ENCODE results near the gene RUVBL2.
A peak's percentile ranks its signal among the peaks of the same experiment; 100 is the strongest.

RUVBL2 gene

GRCh38 chr19:48969276-48970138 lies 24.2 kb upstream of the RUVBL2 start:
- H3K4me1 Mint-ChIP-seq, result peaks cover 42% of the 10 kb centered on the region
- DNase-seq, result no peak
- no peak overlapping the region for H3K4me3 Mint-ChIP-seq
- peaks cover 2% of the 10 kb centered on the region for H3K27me3 Mint-ChIP-seq (ENCODE audit: low read depth, poor library complexity)
- TF ChIP-seq CTCF (IDR thresholded peaks at IDR 0.05), result no peak
- H3K36me3 Mint-ChIP-seq (ENCODE audit: low read depth), result peaks cover 54% of the 10 kb centered on the region
- no peak overlapping the region for H3K27ac Mint-ChIP-seq
- H3K9me3 Mint-ChIP-seq, result no peaks in the 10 kb centered on the region

- no peak overlapping the region for H3K4me3 Mint-ChIP-seq
- no peaks in the 10 kb centered on the region for H3K9me3 Mint-ChIP-seq
- H3K36me3 Mint-ChIP-seq (ENCODE audit: low read depth), result peaks cover 54% of the 10 kb centered on the region
- H3K27ac Mint-ChIP-seq, result peak overlapping the region; percentile 48
- H3K27me3 Mint-ChIP-seq (ENCODE audit: low read depth, poor library complexity), result peaks cover 2% of the 10 kb centered on the region
- H3K4me1 Mint-ChIP-seq, result peaks cover 37% of the 10 kb centered on the region
- no peak for TF ChIP-seq CTCF (IDR thresholded peaks at IDR 0.05)
- DNase-seq, result no peak
Observed at GRCh38 chr19:48970139-48970766, 23.4 kb upstream of the RUVBL2 start.

GRCh38 chr19:48970923-48971395 lies 22.7 kb upstream of the RUVBL2 start:
- peak; percentile 91 for DNase-seq
- Mint-ChIP-seq H3K4me1 (peaks cover 33% of the 10 kb centered on the region), H3K36me3 (ENCODE audit: low read depth) (peaks cover 53% of the 10 kb centered on the region), H3K27me3 (ENCODE audit: low read depth, poor library complexity) (peaks cover 2% of the 10 kb centered on the region), H3K9me3 (no peaks in the 10 kb centered on the region), H3K4me3 (no peak overlapping the region), H3K27ac (no peak overlapping the region)
- TF ChIP-seq CTCF (IDR thresholded peaks at IDR 0.05), result peak; percentile 90

- H3K4me3 Mint-ChIP-seq, result no peak overlapping the region
- TF ChIP-seq CTCF (IDR thresholded peaks at IDR 0.05), result no peak
- no peak overlapping the region for H3K27ac Mint-ChIP-seq
- DNase-seq, result no peak
- H3K4me1 Mint-ChIP-seq, result peaks cover 5% of the 10 kb centered on the region
- no peaks in the 10 kb centered on the region for H3K9me3 Mint-ChIP-seq
- peaks cover 1% of the 10 kb centered on the region for H3K27me3 Mint-ChIP-seq (ENCODE audit: low read depth, poor library complexity)
- H3K36me3 Mint-ChIP-seq (ENCODE audit: low read depth), result peaks cover 36% of the 10 kb centered on the region
Observed at GRCh38 chr19:48975947-48976847, 17.5 kb upstream of the RUVBL2 start.

GRCh38 chr19:48977061-48977460 lies 16.6 kb upstream of the RUVBL2 start:
- H3K36me3 Mint-ChIP-seq (ENCODE audit: low read depth), result peaks cover 44% of the 10 kb centered on the region
- no peak overlapping the region for H3K27ac Mint-ChIP-seq
- TF ChIP-seq CTCF (IDR thresholded peaks at IDR 0.05), result no peak
- H3K27me3 Mint-ChIP-seq (ENCODE audit: low read depth, poor library complexity), result peaks cover 3% of the 10 kb centered on the region
- peaks cover 5% of the 10 kb centered on the region for H3K4me1 Mint-ChIP-seq
- no peaks in the 10 kb centered on the region for H3K9me3 Mint-ChIP-seq
- no peak overlapping the region for H3K4me3 Mint-ChIP-seq
- no peak for DNase-seq

All from nephron progenitor cell (in vitro differentiated cells).